Measurements from ENCODE around the gene ZSWIM3.

DNA sequence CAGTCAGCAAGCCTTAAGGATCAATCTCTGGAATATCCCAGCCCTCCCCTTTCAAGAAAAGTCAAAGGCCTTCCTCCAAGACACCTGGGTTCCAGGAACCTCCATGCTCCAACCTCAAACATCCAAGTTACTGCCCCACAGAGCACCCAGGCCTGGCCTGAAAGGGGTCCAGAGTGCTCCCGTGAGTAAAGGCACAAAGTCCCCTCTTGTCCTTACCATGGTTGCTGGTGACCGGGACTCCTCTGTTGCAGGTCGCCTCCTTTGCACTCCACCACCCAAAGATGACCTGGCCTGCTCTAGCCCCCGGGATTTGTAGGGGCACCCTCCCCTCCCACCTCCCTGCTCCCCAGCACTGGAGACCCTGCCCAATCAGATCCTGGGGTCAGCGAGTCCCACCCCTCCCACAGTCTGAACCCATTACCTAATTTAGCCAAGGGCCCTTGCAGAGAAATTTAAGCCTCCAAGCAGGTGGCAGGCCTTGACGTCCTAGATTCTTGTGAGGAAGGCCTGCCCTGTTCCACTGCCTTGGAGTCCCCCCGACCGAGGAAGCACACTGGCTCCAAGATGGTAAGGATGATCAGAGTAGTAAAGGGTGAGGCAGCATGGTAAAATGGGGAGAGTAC is 30.3 kb upstream of the ZSWIM3 start, which contains the start of gene TNNC2:
- TF ChIP-seq, protein P1, sequence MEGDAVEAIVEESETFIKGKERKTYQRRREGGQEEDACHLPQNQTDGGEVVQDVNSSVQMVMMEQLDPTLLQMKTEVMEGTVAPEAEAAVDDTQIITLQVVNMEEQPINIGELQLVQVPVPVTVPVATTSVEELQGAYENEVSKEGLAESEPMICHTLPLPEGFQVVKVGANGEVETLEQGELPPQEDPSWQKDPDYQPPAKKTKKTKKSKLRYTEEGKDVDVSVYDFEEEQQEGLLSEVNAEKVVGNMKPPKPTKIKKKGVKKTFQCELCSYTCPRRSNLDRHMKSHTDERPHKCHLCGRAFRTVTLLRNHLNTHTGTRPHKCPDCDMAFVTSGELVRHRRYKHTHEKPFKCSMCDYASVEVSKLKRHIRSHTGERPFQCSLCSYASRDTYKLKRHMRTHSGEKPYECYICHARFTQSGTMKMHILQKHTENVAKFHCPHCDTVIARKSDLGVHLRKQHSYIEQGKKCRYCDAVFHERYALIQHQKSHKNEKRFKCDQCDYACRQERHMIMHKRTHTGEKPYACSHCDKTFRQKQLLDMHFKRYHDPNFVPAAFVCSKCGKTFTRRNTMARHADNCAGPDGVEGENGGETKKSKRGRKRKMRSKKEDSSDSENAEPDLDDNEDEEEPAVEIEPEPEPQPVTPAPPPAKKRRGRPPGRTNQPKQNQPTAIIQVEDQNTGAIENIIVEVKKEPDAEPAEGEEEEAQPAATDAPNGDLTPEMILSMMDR (IDR thresholded peaks at IDR 0.05; ENCODE audit: low read depth, low read length): no peak
- TF ChIP-seq EZH2phosphoT487 (IDR thresholded peaks at IDR 0.05; ENCODE audit: low read depth): no peak

Data from OCI-LY3 (cell line).